NCI-H446 treated with DMSO at 0.1 percent for 48 hours (cell line): Measurements from ENCODE around the gene CLEC12A.
"Not testable (repeated sequence)": the region's sequence is repeated elsewhere in the genome, so short reads cannot be mapped to it uniquely, and the experiment has no call there.

Experiments
- DNase-seq: peaks from one replicate; lab custom pipeline; 2025; lab: John Stamatoyannopoulos, UW

The CLEC12A gene

DNA sequence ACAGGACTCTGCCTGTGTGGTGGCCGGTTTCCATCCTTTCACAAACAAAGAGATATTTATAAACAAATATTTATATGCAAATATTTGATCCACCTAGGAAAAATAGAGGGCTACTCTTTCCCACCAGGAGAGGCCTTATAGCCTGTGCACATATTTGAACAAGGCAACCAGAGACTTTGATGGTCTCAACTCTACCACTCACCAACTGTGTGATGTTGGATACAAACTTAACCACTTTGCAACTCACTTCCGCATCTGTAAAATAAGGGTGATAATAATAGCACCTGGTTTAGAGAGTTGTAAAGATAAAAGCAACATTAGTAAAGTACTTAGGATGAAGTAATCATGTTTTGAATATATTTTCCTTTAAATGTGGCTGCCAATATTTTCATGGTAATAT is 1.5 kb upstream of the CLEC12A start:
- DNase-seq: no peak

DNA sequence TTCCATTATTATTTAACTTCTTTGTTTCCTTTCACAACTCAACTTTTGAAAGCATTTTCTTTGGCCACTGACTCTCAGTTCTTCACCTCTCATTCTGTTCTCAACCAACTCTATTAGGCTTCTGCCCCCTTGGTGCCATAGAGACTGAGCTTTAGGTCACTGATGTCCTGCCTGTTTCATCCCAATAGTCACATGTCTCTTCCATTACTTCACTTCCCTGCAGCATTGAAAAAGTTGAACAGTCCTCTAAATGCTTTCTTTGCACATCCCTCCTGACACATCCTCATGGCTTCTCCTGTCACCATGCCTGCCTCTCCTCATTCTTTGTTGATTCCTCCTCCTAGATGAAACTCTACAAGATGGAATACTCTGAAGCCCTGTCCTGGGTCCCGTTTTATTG is 2.7 kb downstream of the CLEC12A start:
- DNase-seq: no peak

DNA sequence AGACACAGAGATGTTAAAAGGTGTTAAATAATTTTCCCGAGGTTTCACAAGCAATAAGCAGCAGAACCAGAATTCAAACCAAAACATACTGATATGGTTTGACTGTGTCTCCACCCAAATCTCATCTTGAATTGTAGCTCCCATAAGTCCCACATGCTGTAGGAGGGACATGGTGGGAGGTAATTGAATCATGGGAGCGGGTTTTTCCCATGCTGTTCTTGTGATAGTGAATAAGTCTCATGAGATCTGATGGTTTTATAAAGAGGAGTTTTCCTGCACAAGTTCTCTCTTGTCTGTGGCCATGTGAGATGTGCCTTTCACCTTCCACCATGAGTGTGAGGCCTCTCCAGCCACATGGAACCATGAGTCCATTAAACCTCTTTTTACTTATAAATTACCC is 3.5 kb downstream of the CLEC12A start:
- DNase-seq: not testable (repeated sequence)

GRCh38 chr12:9975614-9976013 is 4.4 kb downstream of the CLEC12A start:
- DNase-seq: no peak

DNA sequence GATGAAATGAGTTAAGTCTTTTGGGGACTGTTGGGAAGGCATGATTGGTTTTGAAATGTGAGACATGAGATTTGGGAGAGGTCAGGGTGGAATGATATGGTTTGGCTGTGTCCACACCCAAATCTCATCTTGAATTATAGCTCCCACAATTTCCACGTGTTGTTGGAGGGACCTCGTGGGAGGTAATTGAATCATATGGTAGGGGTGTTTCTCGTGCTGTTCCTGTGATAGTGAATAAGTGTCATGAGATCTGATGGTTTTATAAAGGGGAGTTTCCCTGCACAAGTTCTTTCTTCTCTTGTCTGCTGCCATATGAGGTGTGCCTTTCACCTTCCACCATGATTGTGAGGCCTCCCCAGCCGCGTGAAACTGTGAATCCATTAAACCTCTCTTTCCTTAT is 5.4 kb downstream of the CLEC12A start:
- DNase-seq: not testable (repeated sequence)

DNA sequence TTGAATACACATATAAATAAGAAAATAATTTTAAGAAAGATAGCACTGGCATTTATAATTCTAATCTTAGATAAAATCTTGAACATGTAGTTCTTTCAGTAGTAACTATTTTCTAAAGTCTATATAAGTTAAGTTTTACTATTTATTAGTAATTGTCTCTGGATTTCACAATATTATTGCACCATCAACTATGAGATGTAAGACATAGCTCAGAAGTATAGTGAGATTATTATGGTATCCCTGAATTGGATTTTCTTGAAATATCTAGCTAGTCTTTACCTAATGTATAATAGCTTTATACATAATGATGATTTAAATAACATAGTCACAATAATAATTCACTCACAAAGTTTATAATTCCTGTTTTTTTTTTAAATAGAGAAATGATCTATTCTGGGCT is 6.7 kb downstream of the CLEC12A start:
- no peak for DNase-seq

DNA sequence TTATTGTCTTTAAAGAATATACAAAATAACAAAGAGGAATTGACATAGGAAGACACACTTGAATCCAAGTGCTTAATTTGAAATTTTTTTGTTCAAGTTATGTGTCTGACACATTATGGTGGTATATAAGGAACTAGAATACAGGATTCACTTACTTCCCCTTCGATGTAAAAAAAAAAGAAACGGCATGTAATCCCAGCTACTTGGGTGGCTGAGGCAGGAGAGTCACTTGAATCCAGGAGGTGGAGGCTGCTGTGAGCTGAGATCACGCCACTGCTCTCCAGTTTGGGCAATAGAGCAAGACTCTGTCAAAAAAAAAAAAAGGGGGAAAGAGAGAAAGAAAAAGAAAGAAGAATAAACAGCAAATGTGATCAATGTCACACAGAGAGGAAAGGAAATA is 8.9 kb downstream of the CLEC12A start:
- DNase-seq: no peak

- DNase-seq: no peak
These were observed 20.7 kb downstream of the CLEC12A start for GRCh38 chr12:9991876-9992275.

GRCh38 chr12:9992296-9992695 is 21.1 kb downstream of the CLEC12A start:
- no peak for DNase-seq

GRCh38 chr12:9999016-9999415 is 27.8 kb downstream of the CLEC12A start, which contains the start of gene CLEC1B:
CLEC1B (minus strand) TSS chr12:9999121; CDS start chr12:9999100, 21 bp downstream.
- DNase-seq: no peak

DNA sequence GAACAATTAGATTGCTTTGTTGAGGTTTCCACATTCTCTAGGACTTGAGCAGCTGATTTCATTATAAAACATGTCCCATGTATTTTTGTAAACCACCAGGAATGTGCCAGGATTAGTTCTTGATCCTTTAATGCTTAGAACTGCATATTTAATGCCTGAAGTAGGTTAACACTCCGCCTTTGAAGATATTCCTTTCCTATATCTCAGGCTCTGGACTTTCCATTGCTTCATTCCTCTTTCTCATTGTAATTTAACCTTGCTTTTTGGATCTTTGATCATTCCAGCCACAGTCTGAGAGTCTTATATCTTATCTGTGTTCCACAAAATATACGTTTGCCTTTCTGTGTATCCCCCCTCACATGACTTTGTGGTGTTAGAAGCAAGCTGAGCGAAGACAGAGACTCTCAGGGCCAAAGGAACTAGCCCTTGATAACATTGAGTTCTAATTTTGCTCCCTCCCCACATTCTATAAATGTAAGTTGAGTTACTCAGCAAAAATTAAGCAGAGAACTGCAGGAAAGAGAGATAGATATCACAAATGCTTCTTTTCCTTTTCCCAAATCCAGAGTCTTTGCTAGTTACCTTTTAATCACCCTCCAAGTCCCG is 30.1 kb downstream of the CLEC12A start:
- DNase-seq: no peak

- no peak for DNase-seq
These were observed 41.6 kb downstream of the CLEC12A start for GRCh38 chr12:10012630-10013330.

- DNase-seq: no peak
These were observed 44.2 kb downstream of the CLEC12A start for GRCh38 chr12:10015450-10015849.

DNA sequence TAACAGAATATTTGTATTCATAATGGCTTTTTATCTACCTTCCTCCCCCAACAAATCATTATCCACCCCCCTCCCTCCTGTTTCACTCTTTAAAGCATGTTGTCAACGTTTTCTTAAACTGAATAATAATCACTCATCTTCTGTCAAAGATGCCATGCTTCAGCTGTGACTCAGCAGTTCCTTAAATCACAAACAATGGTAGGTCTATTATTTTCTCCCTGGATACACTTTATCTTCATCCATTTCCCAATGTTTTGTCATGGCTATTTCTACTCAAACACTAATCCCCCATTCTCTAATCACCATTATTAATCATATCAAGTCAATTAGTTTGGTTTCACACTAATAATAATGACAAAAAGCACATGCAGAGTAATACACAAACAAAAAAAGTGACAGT is 45.7 kb downstream of the CLEC12A start:
- no peak for DNase-seq

- no peak for DNase-seq
These were observed 47.2 kb downstream of the CLEC12A start for GRCh38 chr12:10018386-10018785.

DNA sequence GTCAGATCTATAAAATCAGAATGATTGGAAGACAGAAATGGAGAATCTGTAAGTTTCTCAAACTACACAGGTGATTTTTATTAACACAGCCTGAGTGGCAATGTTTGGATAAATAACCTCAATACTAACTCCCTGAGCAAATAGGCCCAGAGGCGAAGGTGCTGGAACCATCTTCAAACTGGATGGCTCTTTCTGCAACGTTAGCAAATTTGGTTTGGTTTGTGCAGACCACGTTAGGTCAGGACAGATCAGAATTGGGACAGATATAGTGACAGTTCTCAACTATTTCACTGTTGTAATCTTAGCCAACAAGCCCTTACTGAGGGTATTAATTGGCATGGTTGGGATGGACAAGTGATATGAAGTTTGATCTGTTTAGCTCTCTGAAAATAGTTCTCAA is 50.1 kb downstream of the CLEC12A start:
- DNase-seq: no peak

GRCh38 chr12:10025236-10025635 is 54.0 kb downstream of the CLEC12A start:
- DNase-seq: no peak

GRCh38 chr12:10026666-10027065 is 55.5 kb downstream of the CLEC12A start:
- not testable (repeated sequence) for DNase-seq

- no peak for DNase-seq
These were observed 56.1 kb downstream of the CLEC12A start for GRCh38 chr12:10027311-10027710.

- no peak for DNase-seq
These were observed 56.5 kb downstream of the CLEC12A start for GRCh38 chr12:10027721-10028120.

DNA sequence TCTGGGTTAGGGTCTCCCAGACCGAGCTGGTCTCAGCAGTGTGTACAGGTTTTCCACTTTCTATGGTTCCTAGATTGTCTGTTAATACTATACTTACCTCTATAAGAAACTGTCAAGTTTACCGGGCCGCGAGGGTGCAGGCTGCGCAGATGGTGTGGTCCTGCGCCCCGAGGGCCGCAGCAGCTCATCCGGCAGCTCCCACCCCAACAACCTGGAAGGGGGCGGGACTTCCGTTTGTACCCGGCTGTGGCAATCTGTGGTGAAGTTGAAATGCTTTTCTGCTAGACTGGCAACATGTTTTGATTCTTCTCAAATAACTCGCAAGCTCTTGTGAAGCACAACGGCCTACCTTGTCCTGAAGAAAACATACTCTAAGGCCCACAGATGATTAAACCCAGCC is 59.2 kb downstream of the CLEC12A start, which contains the start of gene CLEC9A:
Gene CLEC9A, plus strand, starts transcription at position 237 of the 400 bp plus-strand sequence. CDS start 22,006 bp downstream, outside the sequence.
- DNase-seq: no peak

DNA sequence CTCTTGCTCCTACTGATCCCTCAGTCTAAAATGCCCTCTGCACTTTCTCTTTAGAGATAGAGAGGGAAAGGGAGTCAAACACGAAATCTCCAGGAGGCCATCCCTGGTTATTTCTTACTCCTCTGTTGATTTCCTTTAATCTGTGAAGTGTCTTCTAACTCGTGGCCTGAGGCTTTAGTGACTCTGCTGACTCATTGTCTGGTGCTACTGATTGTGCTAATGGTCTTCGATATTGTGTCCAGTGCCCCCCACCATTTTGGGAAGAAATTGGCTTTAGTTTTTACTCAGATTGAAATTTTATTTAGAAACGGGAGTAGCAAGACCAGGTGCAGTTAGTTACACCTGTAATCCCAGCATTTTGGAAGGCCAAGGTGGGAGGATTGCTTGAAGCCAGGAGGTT is 60.1 kb downstream of the CLEC12A start:
- no peak for DNase-seq

DNA sequence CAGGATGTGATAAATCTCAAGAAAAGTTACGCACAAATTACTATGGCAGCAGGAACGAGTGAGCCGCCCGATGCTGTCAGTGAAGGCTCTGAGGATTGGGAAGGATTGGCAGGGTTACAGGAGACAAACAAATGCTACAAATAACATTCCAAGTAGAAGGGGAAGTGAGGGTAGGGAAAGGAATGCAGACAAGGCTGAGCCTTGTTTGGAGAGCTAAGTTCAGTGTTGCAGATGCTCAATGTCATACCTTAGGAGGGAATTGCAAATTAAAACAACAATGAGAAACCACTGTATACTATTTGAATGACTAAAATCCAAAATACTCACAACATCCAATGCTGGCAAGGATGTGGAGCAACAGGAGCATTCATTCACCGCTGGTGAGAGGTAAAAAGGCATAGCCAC is 60.6 kb downstream of the CLEC12A start:
- DNase-seq: no peak
